Fibroblast of lung (primary cell): ENCODE data around the gene TSHZ2. TPM values are rescaled to one million over a fixed set of nuclear protein-coding genes. Genes with fewer than 3 reads are reported as not detected.

ENCODE experiments used
- DNase-seq, 2 donors: peaks; one replicate each; pipeline versions ENCODE4 v3.0.0 to v3.0.0-alpha.2; 2010; ENCODE audit warnings: low read depth in 2 of 2
- H2AFZ ChIP-seq: 2 replicates; pipeline ENCODE4 v1.5.1; 2012; ENCODE audit warnings: low read length, control low read depth, inconsistent platforms
- H3K27ac ChIP-seq: 2 replicates; pipeline ENCODE4 v1.5.1; 2011; ENCODE audit warnings: low read length, control low read depth; ENCODE audit not compliant: insufficient read depth
- H3K27me3 ChIP-seq: 2 replicates; pipeline ENCODE4 v1.5.1; 2011; ENCODE audit warnings: mild to moderate bottlenecking, low read length; ENCODE audit not compliant: control insufficient read depth, insufficient read depth
- H3K36me3 ChIP-seq: 2 replicates; pipeline ENCODE4 v1.5.1; 2011; ENCODE audit warnings: low read length; ENCODE audit not compliant: control insufficient read depth, insufficient read depth
- H3K4me1 ChIP-seq: 2 replicates; pipeline ENCODE4 v1.5.1; 2011; ENCODE audit warnings: low read length; ENCODE audit not compliant: control insufficient read depth, insufficient read depth; ENCODE audit errors: extremely low read depth
- H3K4me2 ChIP-seq: 2 replicates; pipeline ENCODE4 v1.5.1; 2011; ENCODE audit warnings: low read length, control low read depth; ENCODE audit not compliant: insufficient read depth; ENCODE audit errors: extremely low read depth
- H3K4me3 ChIP-seq, 4 experiments: fragments of 200-600 bp in 1 of 4; sonication (generic) in 1 of 4; replicated peaks in 1 of 4; 2 replicates each; pipeline ENCODE4 v1.5.1; 2011 to 2016; ENCODE audit warnings: low read length in 4 of 4, low read depth in 3 of 4, mild to moderate bottlenecking in 3 of 4, control low read depth in 2 of 4, inconsistent platforms in 1 of 4, mixed read lengths in 1 of 4; ENCODE audit not compliant: insufficient read depth in 1 of 4; ENCODE audit errors: control extremely low read depth in 1 of 4
- H3K79me2 ChIP-seq: 2 replicates; pipeline ENCODE4 v1.5.1; 2012; ENCODE audit warnings: mild to moderate bottlenecking, low read length, inconsistent platforms; ENCODE audit not compliant: control insufficient read depth, insufficient read depth
- H3K9ac ChIP-seq: 2 replicates; pipeline ENCODE4 v1.5.1; 2011; ENCODE audit warnings: mild to moderate bottlenecking, low read length, control low read depth; ENCODE audit not compliant: insufficient read depth
- H3K9me3 ChIP-seq: 2 replicates; pipeline ENCODE4 v1.5.1; 2012; ENCODE audit warnings: low read depth, low read length; ENCODE audit not compliant: control insufficient read depth, insufficient read depth
- H4K20me1 ChIP-seq: 2 replicates; pipeline ENCODE4 v1.5.1; 2011; ENCODE audit warnings: low read length; ENCODE audit not compliant: control insufficient read depth, insufficient read depth; ENCODE audit errors: extremely low read depth
- EZH2 ChIP-seq: IDR thresholded peaks from 2 replicates; pipeline ENCODE4 v1.5.1; 2012; ENCODE audit warnings: low read length, control low read depth, mild to moderate bottlenecking; ENCODE audit errors: missing control alignments
- polyA plus RNA-seq, 2 donors: library from polyadenylated mRNA; depleted of rRNA in 1 of 2; stranded (reverse) in 1 of 2; unstranded in 1 of 2; fragments of >200 nt; gene quantifications; 2 replicates each; pipeline ENCODE4 v1.2.1, GENCODE V29; 2011 to 2012; ENCODE audit warnings: missing spikeins in 1 of 2
- total RNA-seq: library from RNA; depleted of rRNA; stranded (reverse); fragments of >200 nt; gene quantifications from 2 replicates; pipeline ENCODE4 v1.2.1, GENCODE V29; 2014
- TF ChIP-seq, protein P1 (sequence below), 2 donors: IDR thresholded peaks in 1 of 2; conservative IDR thresholded peaks in 1 of 2; 1 replicate in 1 of 2; 2 replicates in 1 of 2; pipeline ENCODE4 v1.5.1; 2011 to 2012; ENCODE audit warnings: low read length in 2 of 2, control low read depth in 1 of 2, inconsistent platforms in 1 of 2, low read depth in 1 of 2, mild to moderate bottlenecking in 1 of 2

Gene TSHZ2
- total and polyA plus RNA-seq, 2 donors (not counting 1 experiment from before 2014, with no cell fraction given): 0.15 to 2.6 TPM

DNA sequence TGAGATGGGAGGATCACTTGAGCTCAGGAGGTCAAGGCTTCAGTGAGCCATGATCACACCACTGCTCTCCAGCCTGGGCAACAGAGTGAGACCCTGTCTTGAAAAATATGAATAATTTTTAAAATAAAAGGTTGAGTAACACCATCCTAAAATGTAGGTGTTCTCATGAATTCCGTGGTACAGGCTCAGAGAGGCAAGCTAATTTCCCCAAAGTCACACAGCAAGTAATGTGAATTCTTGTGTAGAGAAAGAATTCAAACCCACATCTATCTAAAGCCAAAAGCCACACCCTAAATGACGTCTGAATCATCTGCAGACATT, 541.0 kb downstream of the TSHZ2 start:
- H3K4me2 ChIP-seq: no peak overlapping the region
- H3K4me1 ChIP-seq: no peaks in the 10 kb centered on the region
- no peaks in the 10 kb centered on the region for H3K9me3 ChIP-seq
- H3K4me3 ChIP-seq: no peak overlapping the region
- DNase-seq: no peak
- no peaks in the 10 kb centered on the region for H3K27me3 ChIP-seq
- no peak overlapping the region for H3K9ac ChIP-seq
- no peak overlapping the region for H2AFZ ChIP-seq
- no peaks in the 10 kb centered on the region for H3K79me2 ChIP-seq
- H3K36me3 ChIP-seq: no peaks in the 10 kb centered on the region
- TF ChIP-seq, protein P1, sequence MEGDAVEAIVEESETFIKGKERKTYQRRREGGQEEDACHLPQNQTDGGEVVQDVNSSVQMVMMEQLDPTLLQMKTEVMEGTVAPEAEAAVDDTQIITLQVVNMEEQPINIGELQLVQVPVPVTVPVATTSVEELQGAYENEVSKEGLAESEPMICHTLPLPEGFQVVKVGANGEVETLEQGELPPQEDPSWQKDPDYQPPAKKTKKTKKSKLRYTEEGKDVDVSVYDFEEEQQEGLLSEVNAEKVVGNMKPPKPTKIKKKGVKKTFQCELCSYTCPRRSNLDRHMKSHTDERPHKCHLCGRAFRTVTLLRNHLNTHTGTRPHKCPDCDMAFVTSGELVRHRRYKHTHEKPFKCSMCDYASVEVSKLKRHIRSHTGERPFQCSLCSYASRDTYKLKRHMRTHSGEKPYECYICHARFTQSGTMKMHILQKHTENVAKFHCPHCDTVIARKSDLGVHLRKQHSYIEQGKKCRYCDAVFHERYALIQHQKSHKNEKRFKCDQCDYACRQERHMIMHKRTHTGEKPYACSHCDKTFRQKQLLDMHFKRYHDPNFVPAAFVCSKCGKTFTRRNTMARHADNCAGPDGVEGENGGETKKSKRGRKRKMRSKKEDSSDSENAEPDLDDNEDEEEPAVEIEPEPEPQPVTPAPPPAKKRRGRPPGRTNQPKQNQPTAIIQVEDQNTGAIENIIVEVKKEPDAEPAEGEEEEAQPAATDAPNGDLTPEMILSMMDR (conservative IDR thresholded peaks at IDR 0.05 in 1 of 2, IDR thresholded peaks at IDR 0.05 in 1 of 2; ENCODE audit: low read depth in 1 of 2, low read length in 2 of 2): no peak
- no peak for TF ChIP-seq EZH2
- H3K27ac ChIP-seq: no peak overlapping the region
- H4K20me1 ChIP-seq: no peaks in the 10 kb centered on the region

DNA sequence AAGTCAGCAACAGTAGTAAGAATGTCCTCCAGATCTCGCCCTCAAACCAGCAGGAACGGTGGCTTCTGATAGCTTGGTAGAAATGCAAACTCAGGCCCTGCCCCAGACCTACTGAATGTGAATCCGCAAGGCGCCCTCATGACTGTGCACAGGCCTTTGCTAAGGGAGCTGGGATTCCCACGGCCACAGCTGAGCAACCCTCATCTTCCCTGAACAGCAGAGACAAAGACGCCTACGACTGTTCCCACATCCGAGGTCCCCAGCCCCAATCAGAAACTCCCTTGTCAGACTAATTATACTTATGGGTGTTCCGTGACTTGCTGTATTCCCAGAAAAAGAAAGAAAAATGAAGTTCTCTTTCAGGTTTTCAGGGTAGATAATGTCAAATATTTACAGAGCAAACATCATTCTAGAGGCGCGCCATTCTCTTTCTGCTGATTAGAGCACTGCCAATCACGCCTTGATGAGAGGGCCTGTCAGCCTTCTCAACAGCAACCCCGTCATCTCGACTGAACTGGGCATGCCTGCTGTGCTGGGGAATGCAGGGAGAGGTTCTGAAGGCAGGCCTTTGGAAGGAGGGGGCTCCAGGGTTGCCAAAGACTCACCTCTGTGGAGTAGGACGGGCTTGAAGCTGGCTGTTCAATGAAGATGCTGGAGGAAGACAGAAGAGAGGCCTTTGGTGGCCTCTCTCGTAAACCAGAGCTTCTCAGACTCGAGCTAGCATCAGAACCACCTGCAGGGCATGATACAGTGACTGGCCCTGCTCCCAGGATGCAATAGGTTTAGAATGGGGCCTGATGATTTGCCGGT, 541.5 kb downstream of the TSHZ2 start:
- no peak overlapping the region for H3K4me2 ChIP-seq
- no peaks in the 10 kb centered on the region for H3K79me2 ChIP-seq
- no peaks in the 10 kb centered on the region for H3K36me3 ChIP-seq
- H3K9ac ChIP-seq: no peak overlapping the region
- no peaks in the 10 kb centered on the region for H4K20me1 ChIP-seq
- no peaks in the 10 kb centered on the region for H3K9me3 ChIP-seq
- H3K27ac ChIP-seq: no peak overlapping the region
- no peaks in the 10 kb centered on the region for H3K4me1 ChIP-seq
- TF ChIP-seq, protein P1 (conservative IDR thresholded peaks at IDR 0.05 in 1 of 2, IDR thresholded peaks at IDR 0.05 in 1 of 2; ENCODE audit: low read depth in 1 of 2, low read length in 2 of 2): no peak
- no peak for TF ChIP-seq EZH2
- no peak overlapping the region for H2AFZ ChIP-seq
- H3K4me3 ChIP-seq: no peak overlapping the region
- no peaks in the 10 kb centered on the region for H3K27me3 ChIP-seq
- peak in 1 of 2 donors; percentile 51 for DNase-seq

DNA sequence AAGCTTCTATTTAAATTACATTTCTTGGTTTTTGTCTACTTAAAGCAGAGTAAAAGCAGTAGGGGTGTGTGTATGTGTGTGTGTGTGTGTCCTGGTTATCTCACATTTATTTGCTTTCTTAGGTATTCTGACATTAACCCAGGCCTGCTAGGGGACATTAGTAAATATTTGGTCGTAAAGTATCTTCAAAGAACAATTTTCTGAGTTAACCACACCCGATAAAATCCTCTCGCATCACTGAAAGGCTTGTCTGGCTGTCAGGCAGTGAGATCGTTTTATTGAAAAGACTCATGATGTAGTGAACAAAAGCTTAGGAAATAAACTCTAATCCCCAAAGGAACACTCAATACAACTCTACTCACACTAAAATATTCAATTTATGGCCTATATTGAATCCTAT, 543.6 kb downstream of the TSHZ2 start:
- H3K4me1 ChIP-seq: no peaks in the 10 kb centered on the region
- H3K27me3 ChIP-seq: no peaks in the 10 kb centered on the region
- no peaks in the 10 kb centered on the region for H3K9me3 ChIP-seq
- no peak overlapping the region for H3K27ac ChIP-seq
- no peak for DNase-seq
- no peaks in the 10 kb centered on the region for H4K20me1 ChIP-seq
- no peak overlapping the region for H3K4me2 ChIP-seq
- no peak overlapping the region for H3K9ac ChIP-seq
- no peaks in the 10 kb centered on the region for H3K36me3 ChIP-seq
- H3K4me3 ChIP-seq: no peak overlapping the region
- TF ChIP-seq, protein P1 (conservative IDR thresholded peaks at IDR 0.05 in 1 of 2, IDR thresholded peaks at IDR 0.05 in 1 of 2; ENCODE audit: low read depth in 1 of 2, low read length in 2 of 2): no peak
- TF ChIP-seq EZH2: no peak
- no peak overlapping the region for H2AFZ ChIP-seq
- no peaks in the 10 kb centered on the region for H3K79me2 ChIP-seq
